SU-DHL-6 (cell line): Measurements from ENCODE around the gene C12orf75.

ENCODE experiments used
- CTCF ChIP-seq: fragments of 200-600 bp; sonication (generic); IDR thresholded peaks from one replicate; pipeline ENCODE4 v1.5.1; 2017; ENCODE audit warnings: antibody characterized with exemption, mild to moderate bottlenecking, low read length, moderate library complexity; ENCODE audit not compliant: insufficient read depth, poor library complexity, severe bottlenecking
- EZH2phosphoT487 ChIP-seq: fragments of 200-600 bp; sonication (generic), shearing (Covaris generic); conservative IDR thresholded peaks from 2 replicates; pipeline ENCODE4 v1.6.1; 2018; ENCODE audit warnings: mild to moderate bottlenecking, antibody characterized with exemption, low read length, moderate library complexity, mixed read lengths

GRCh38 chr12:105347499-105347898 lies 17.0 kb downstream of the C12orf75 start:
- no peak for TF ChIP-seq CTCF
- no peak for TF ChIP-seq EZH2phosphoT487
